Measurements from ENCODE around the gene IL4I1. TPM values are rescaled to one million over a fixed set of nuclear protein-coding genes. Genes with fewer than 3 reads are reported as not detected.
"Not testable (repeated sequence)": the region's sequence is repeated elsewhere in the genome, so short reads cannot be mapped to it uniquely, and the experiment has no call there.

IL4I1 gene
- total RNA-seq, 1 experiment from 2014 or later = 0.61 TPM

DNA sequence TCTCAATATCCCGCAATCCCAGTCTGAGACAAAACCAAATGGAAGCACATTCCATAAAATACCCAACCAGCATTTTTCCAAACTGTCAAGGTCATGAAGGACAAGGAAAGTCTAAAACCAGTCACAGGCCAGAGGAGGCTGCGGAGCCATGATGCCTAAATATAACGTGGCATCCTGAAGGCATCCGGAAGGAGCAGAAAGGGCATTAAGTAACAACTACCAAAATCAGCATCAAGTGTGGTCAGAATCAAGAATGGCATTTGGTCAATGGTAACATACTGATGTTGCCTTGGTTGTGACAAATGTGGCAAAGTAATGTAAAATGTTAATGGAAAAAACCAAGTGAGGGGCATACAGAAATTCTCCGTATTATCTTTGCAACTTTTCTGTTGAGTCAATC is 28.8 kb upstream of the IL4I1 start:
- Histone ChIP-seq H3K9ac (ENCODE audit: extremely low read depth, insufficient read length, low read length) (no peak overlapping the region), H4K20me1 (ENCODE audit: control insufficient read depth, insufficient read depth, insufficient read length) (peaks cover 4% of the 10 kb centered on the region), H3K79me1 (ENCODE audit: insufficient read depth, low read depth, low read length, poor library complexity, severe bottlenecking) (peaks cover 3% of the 10 kb centered on the region), H3K4ac (ENCODE audit: low read depth, low read length) (no peak overlapping the region), H2BK5ac (ENCODE audit: insufficient read length, low read length) (no peak overlapping the region), H4K8ac (replicated peaks; ENCODE audit: insufficient read length, low read depth, low read length) (no peak overlapping the region), H2AFZ (ENCODE audit: low read length) (no peak overlapping the region), H2AK5ac (ENCODE audit: insufficient read length, low read length) (no peak overlapping the region), H3K4me1 (ENCODE audit: insufficient read depth, low read length) (no peaks in the 10 kb centered on the region; the same call in 1 of the 2 replicates), H4K5ac (ENCODE audit: insufficient read length, low read depth, low read length) (no peak overlapping the region), H3K23ac (ENCODE audit: insufficient read length, low read depth, low read length) (no peak overlapping the region), H3K79me2 (ENCODE audit: insufficient read depth, low read length) (peaks cover 37% of the 10 kb centered on the region; the same call in 1 of the 2 replicates), H2BK15ac (ENCODE audit: low read depth, low read length) (no peak overlapping the region), H2BK12ac (ENCODE audit: insufficient read length, low read depth, low read length) (no peak overlapping the region), H3K14ac (ENCODE audit: insufficient read depth, low read length) (no peak overlapping the region), H2BK120ac (ENCODE audit: low read depth, low read length, poor library complexity, severe bottlenecking) (no peak overlapping the region), H3K9me3 (ENCODE audit: control insufficient read depth, low read depth, low read length) (no peaks in the 10 kb centered on the region), H3K4me2 (ENCODE audit: insufficient read depth, insufficient read length, low read length) (no peak overlapping the region), H3K27me3 (ENCODE audit: insufficient read depth, low read length) (no peaks in the 10 kb centered on the region), H3T11ph (ENCODE audit: low read length) (no peak overlapping the region), H3K18ac (ENCODE audit: insufficient read length, low read depth, low read length) (no peak overlapping the region), H2BK20ac (ENCODE audit: low read depth, low read length, poor library complexity, severe bottlenecking) (no peak overlapping the region), H3K23me2 (ENCODE audit: insufficient read length, low read depth, low read length, poor library complexity, severe bottlenecking) (peaks cover 7% of the 10 kb centered on the region), H3K56ac (ENCODE audit: insufficient read length, low read depth, low read length) (no peak overlapping the region), H3K27ac (ENCODE audit: insufficient read length, low read depth, low read length) (no peak overlapping the region), H4K91ac (ENCODE audit: insufficient read length, low read depth, low read length) (no peak overlapping the region)
- Mint-ChIP-seq H3K27ac (peak overlapping the region in 1 of 3 experiments; percentile 79; a peak in 1 of 7 replicates), H3K9me3 (peaks cover 0 to 4% of the 10 kb centered on the region in 2 experiments; a peak in 3 of 5 replicates), H3K4me1 (peaks cover 33 to 60% of the 10 kb centered on the region in 2 experiments), H3K36me3 (ENCODE audit: insufficient read depth in 1 of 3, low read depth in 3 of 3) (peaks cover 49 to 77% (median 71%) of the 10 kb centered on the region in 3 experiments; a peak in 6 of 7 replicates), H3K27me3 (ENCODE audit: low read depth) (peaks cover 3% of the 10 kb centered on the region), H3K4me3 (0 out of 5 replicates have a peak overlapping the region, but pooled peaks of 1 of the 2 experiments have one; percentile 19)
- 100% methylated on average over 1 of the region's 5 CpGs for WGBS (ENCODE audit: extremely low coverage, insufficient read length, low lambda C conversion rate)
- TF ChIP-seq CTCF (conservative IDR thresholded peaks at IDR 0.05) = no peak
- no peak for DNase-seq

- 0 out of 7 replicates have a peak overlapping the region, but pooled peaks of 1 of the 3 experiments have one; percentile 73 for H3K27ac Mint-ChIP-seq
- H3K9me3 ChIP-seq (ENCODE audit: control insufficient read depth, low read depth, low read length); H3K18ac ChIP-seq (ENCODE audit: insufficient read length, low read depth, low read length); H3K9me3 Mint-ChIP-seq; H4K5ac ChIP-seq (ENCODE audit: insufficient read length, low read depth, low read length); H3T11ph ChIP-seq (ENCODE audit: low read length); H3K27me3 Mint-ChIP-seq (ENCODE audit: low read depth); H2AK5ac ChIP-seq (ENCODE audit: insufficient read length, low read length); H2BK12ac ChIP-seq (ENCODE audit: insufficient read length, low read depth, low read length); H3K27ac ChIP-seq (ENCODE audit: insufficient read length, low read depth, low read length); H3K23ac ChIP-seq (ENCODE audit: insufficient read length, low read depth, low read length); H2AFZ ChIP-seq (ENCODE audit: low read length); H3K4me2 ChIP-seq (ENCODE audit: insufficient read depth, insufficient read length, low read length); H2BK5ac ChIP-seq (ENCODE audit: insufficient read length, low read length); DNase-seq; H3K4ac ChIP-seq (ENCODE audit: low read depth, low read length); H4K8ac ChIP-seq (replicated peaks; ENCODE audit: insufficient read length, low read depth, low read length); H3K4me1 ChIP-seq (ENCODE audit: insufficient read depth, low read length); H3K9ac ChIP-seq (ENCODE audit: extremely low read depth, insufficient read length, low read length); H2BK120ac ChIP-seq (ENCODE audit: low read depth, low read length, poor library complexity, severe bottlenecking); H2BK15ac ChIP-seq (ENCODE audit: low read depth, low read length); H4K20me1 ChIP-seq (ENCODE audit: control insufficient read depth, insufficient read depth, insufficient read length); H3K56ac ChIP-seq (ENCODE audit: insufficient read length, low read depth, low read length); H3K14ac ChIP-seq (ENCODE audit: insufficient read depth, low read length); H3K23me2 ChIP-seq (ENCODE audit: insufficient read length, low read depth, low read length, poor library complexity, severe bottlenecking); H3K27me3 ChIP-seq (ENCODE audit: insufficient read depth, low read length); H3K79me1 ChIP-seq (ENCODE audit: insufficient read depth, low read depth, low read length, poor library complexity, severe bottlenecking); H4K91ac ChIP-seq (ENCODE audit: insufficient read length, low read depth, low read length); H3K4me3 Mint-ChIP-seq; H2BK20ac ChIP-seq (ENCODE audit: low read depth, low read length, poor library complexity, severe bottlenecking): not testable (repeated sequence)
- H3K4me1 Mint-ChIP-seq = peaks cover 28 to 58% of the 10 kb centered on the region in 2 experiments
- peaks cover 39% of the 10 kb centered on the region; the same call in 1 of the 2 replicates for H3K79me2 ChIP-seq (ENCODE audit: insufficient read depth, low read length)
- H3K36me3 Mint-ChIP-seq (ENCODE audit: insufficient read depth in 1 of 3, low read depth in 3 of 3) = peaks cover 52 to 80% (median 75%) of the 10 kb centered on the region in 3 experiments; a peak in 6 of 7 replicates
- no CpG with 5 or more reads among the region's 13 CpGs for WGBS (ENCODE audit: extremely low coverage, insufficient read length, low lambda C conversion rate)
Observed at GRCh38 chr19:49924881-49925210, 28.2 kb upstream of the IL4I1 start.

All from H9 (cell line).